GM21447 (cell line): ENCODE results near the gene ANKRD65.

Source experiments
- ATAC-seq: cut with Tn5 transposase; IDR thresholded peaks from one replicate; pipeline ENCODE4 v1.9.1; 2021; ENCODE audit not compliant: unreplicated experiment

Gene ANKRD65

GRCh38 chr1:1442069-1442770 lies 21.1 kb upstream of the ANKRD65 start:
- no peak for ATAC-seq

- no peak for ATAC-seq
These were observed 20.2 kb upstream of the ANKRD65 start for GRCh38 chr1:1441002-1441888.

GRCh38 chr1:1440262-1441001 lies 19.4 kb upstream of the ANKRD65 start:
- ATAC-seq, result no peak

GRCh38 chr1:1439546-1440261 lies 18.6 kb upstream of the ANKRD65 start:
- no peak for ATAC-seq

GRCh38 chr1:1438531-1439381 lies 17.7 kb upstream of the ANKRD65 start:
- no peak for ATAC-seq

GRCh38 chr1:1437904-1438376 lies 16.9 kb upstream of the ANKRD65 start:
- ATAC-seq, result no peak

- ATAC-seq, result no peak
These were observed 16.2 kb upstream of the ANKRD65 start for GRCh38 chr1:1437033-1437903.

GRCh38 chr1:1436630-1437032 lies 15.6 kb upstream of the ANKRD65 start:
- ATAC-seq, result no peak

GRCh38 chr1:1435911-1436629 lies 15.0 kb upstream of the ANKRD65 start:
- ATAC-seq, result no peak

GRCh38 chr1:1435106-1435903 lies 14.2 kb upstream of the ANKRD65 start, which contains the start of gene VWA1:
Gene VWA1, plus strand, starts transcription at chr1:1435690. Its CDS starts 59 bp downstream, at chr1:1435749.
- no peak for ATAC-seq

- no peak for ATAC-seq
These were observed 13.7 kb upstream of the ANKRD65 start for GRCh38 chr1:1434824-1435105.

GRCh38 chr1:1434131-1434823 lies 13.2 kb upstream of the ANKRD65 start:
- no peak for ATAC-seq

GRCh38 chr1:1433804-1434130 lies 12.7 kb upstream of the ANKRD65 start:
- no peak for ATAC-seq

- ATAC-seq, result no peak
These were observed 12.1 kb upstream of the ANKRD65 start for GRCh38 chr1:1432951-1433803.

- ATAC-seq, result no peak
These were observed 11.3 kb upstream of the ANKRD65 start for GRCh38 chr1:1432274-1432950.

- no peak for ATAC-seq
These were observed 10.8 kb upstream of the ANKRD65 start for GRCh38 chr1:1431845-1432273.
